Peyer's patch (tissue), 4 donors: ENCODE measurements around the gene FOXJ1. TPM values are rescaled to one million over a fixed set of nuclear protein-coding genes. Genes with fewer than 3 reads are reported as not detected.

Source experiments
- DNase-seq, 3 donors: peaks; one replicate each; pipeline ENCODE4 v3.0.0-alpha.2; 2017 to 2019
- H3K27ac ChIP-seq, 4 donors: fragments of 200-600 bp; sonication (generic); one replicate each; pipeline ENCODE4 v1.5.1; 2016 to 2019
- H3K27me3 ChIP-seq, 2 donors: fragments of 200-600 bp; sonication (generic); one replicate each; pipeline ENCODE4 v1.5.1; 2019
- H3K36me3 ChIP-seq, 3 donors: fragments of 200-600 bp; sonication (generic); one replicate each; pipeline ENCODE4 v1.5.1; 2016 to 2019
- H3K4me1 ChIP-seq, 4 donors: fragments of 200-600 bp; sonication (generic); one replicate each; pipeline ENCODE4 v1.5.1; 2016 to 2019
- H3K4me3 ChIP-seq, 4 donors: fragments of 200-600 bp; sonication (generic); 1 replicate in 3 of 4; 2 replicates in 1 of 4; pipeline ENCODE4 v1.5.1; 2016 to 2019; ENCODE audit warnings: mild to moderate bottlenecking in 1 of 4
- H3K9me3 ChIP-seq, 4 donors: fragments of 200-600 bp; sonication (generic); one replicate each; pipeline ENCODE4 v1.5.1; 2016 to 2019; ENCODE audit warnings: mild to moderate bottlenecking in 1 of 4
- CTCF ChIP-seq, 6 experiments: fragments of 450-650 bp in 4 of 6; fragments of 200-600 bp in 2 of 6; sonication (generic) in 1 of 6; IDR thresholded peaks; one replicate each; pipeline ENCODE4 v1.5.1; 2017 to 2019; ENCODE audit warnings: antibody characterized with exemption in 6 of 6, mild to moderate bottlenecking in 3 of 6, moderate library complexity in 1 of 6
- POLR2A ChIP-seq, 2 donors: fragments of 450-650 bp; IDR thresholded peaks; one replicate each; pipeline ENCODE4 v1.5.1; 2017; ENCODE audit warnings: antibody characterized with exemption in 2 of 2, mild to moderate bottlenecking in 2 of 2, moderate library complexity in 2 of 2
- total RNA-seq, 4 donors: library from RNA; depleted of rRNA; stranded (reverse); fragments of >200 nt; gene quantifications; one replicate each; pipeline ENCODE4 v1.1.0, GENCODE V29; 2016

FOXJ1 gene
- total RNA-seq, 4 donors from 2014 or later = not detected

GRCh38 chr17:76157759-76158158 lies 16.7 kb upstream of the FOXJ1 start:
- Histone ChIP-seq H3K9me3 (no peaks in the 10 kb centered on the region), H3K27ac (no peak overlapping the region), H3K4me1 (no peaks in the 10 kb centered on the region), H3K27me3 (no peaks in the 10 kb centered on the region), H3K4me3 (no peak overlapping the region), H3K36me3 (peaks cover 0 to 18% (median 0%) of the 10 kb centered on the region in 3 donors)
- no peak for DNase-seq
- TF ChIP-seq CTCF (IDR thresholded peaks at IDR 0.05) (no peak), POLR2A (IDR thresholded peaks at IDR 0.05) (no peak)

GRCh38 chr17:76156662-76156991 lies 15.6 kb upstream of the FOXJ1 start:
- H3K9me3 ChIP-seq = no peaks in the 10 kb centered on the region
- H3K4me3 ChIP-seq = no peak overlapping the region
- no peak for TF ChIP-seq POLR2A (IDR thresholded peaks at IDR 0.05)
- TF ChIP-seq CTCF (IDR thresholded peaks at IDR 0.05) = no peak
- no peaks in the 10 kb centered on the region for H3K4me1 ChIP-seq
- H3K27ac ChIP-seq = no peak overlapping the region
- DNase-seq = no peak
- H3K27me3 ChIP-seq = no peaks in the 10 kb centered on the region
- H3K36me3 ChIP-seq = peaks cover 0 to 18% (median 0%) of the 10 kb centered on the region in 3 donors

- Histone ChIP-seq H3K36me3 (peaks cover 0 to 18% (median 0%) of the 10 kb centered on the region in 3 donors), H3K27me3 (no peaks in the 10 kb centered on the region), H3K9me3 (no peaks in the 10 kb centered on the region), H3K4me3 (no peak overlapping the region), H3K4me1 (no peaks in the 10 kb centered on the region), H3K27ac (no peak overlapping the region)
- TF ChIP-seq CTCF (IDR thresholded peaks at IDR 0.05) (no peak), POLR2A (IDR thresholded peaks at IDR 0.05) (no peak)
- DNase-seq = no peak
These were observed 15.1 kb upstream of the FOXJ1 start for GRCh38 chr17:76155988-76156661.

DNA sequence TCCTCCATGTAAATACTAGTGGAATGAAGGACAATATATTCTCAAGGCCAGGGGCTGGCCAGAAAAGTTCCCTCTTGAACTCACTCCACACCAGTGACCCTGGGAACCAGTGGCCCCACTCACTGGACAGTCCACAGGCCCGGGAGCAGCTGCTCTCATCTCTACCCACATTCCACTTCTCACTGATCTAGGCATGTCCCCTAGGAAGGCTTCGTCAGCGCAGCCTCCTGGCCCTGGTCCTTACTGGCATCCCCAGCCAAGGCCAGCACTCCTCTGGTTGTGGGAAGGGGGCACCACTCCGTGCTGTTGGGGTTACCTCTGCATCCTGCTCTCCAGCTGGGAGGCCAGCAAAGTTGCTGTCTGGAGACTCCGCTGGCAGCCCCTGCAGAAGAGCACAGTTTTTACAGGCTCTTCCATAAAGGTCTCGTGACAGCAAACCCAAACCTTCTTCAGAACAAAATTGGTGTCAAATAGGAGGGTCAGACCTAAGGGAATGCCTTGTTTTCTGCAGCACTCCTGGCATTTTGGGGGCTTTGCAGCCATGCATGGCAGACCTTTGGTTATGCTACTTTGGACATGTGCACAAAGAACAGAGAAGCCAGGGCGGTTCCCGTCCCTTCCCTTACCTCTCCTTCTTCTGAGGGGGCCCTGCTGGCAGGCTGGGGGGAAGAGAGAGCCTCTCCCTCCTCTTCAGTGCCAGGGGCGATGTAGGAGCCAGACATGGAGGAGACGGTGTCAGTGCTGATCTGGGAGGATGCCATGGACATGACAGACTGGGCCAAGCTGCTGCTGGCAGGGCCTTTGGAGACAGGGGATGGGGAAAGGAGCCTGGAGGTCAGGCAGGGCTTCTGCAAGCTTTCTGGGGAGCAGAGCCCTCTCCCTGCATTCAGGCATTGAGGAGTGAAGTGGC lies 14.1 kb upstream of the FOXJ1 start:
- DNase-seq = no peak
- peaks cover 0 to 18% (median 0%) of the 10 kb centered on the region in 3 donors for H3K36me3 ChIP-seq
- TF ChIP-seq CTCF (IDR thresholded peaks at IDR 0.05) = no peak
- TF ChIP-seq POLR2A (IDR thresholded peaks at IDR 0.05) = no peak

DNA sequence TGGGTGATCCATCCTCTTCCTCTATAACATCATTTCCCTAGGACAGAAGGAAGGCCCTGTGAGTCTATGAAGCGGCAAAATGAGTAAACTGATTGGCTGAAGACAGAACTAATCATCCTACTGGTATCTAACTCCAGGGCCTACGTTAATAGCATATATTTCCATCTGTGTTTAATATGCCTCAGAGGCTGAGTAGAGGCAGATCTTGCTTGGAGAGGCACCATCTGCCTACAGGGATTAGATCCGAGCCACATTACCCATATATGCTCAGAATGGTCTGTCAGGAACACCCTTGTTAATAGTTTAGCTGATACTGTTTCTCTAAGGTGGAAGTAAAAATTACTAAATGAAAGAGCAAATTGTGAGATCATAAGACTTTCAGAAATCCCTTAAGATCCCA lies 13.2 kb upstream of the FOXJ1 start:
- Histone ChIP-seq H3K4me1 (no peaks in the 10 kb centered on the region), H3K27me3 (no peaks in the 10 kb centered on the region), H3K36me3 (peaks cover 0 to 17% (median 0%) of the 10 kb centered on the region in 3 donors), H3K27ac (no peak overlapping the region), H3K9me3 (no peaks in the 10 kb centered on the region), H3K4me3 (no peak overlapping the region)
- no peak for DNase-seq
- TF ChIP-seq CTCF (IDR thresholded peaks at IDR 0.05) = no peak
- no peak for TF ChIP-seq POLR2A (IDR thresholded peaks at IDR 0.05)

More for the DNA sequence above, 14.1 kb upstream of the FOXJ1 start:
- H3K4me3 ChIP-seq = no peak overlapping the region
- H3K4me1 ChIP-seq = no peaks in the 10 kb centered on the region
- H3K9me3 ChIP-seq = no peaks in the 10 kb centered on the region
- no peak overlapping the region for H3K27ac ChIP-seq
- no peaks in the 10 kb centered on the region for H3K27me3 ChIP-seq
